Subcutaneous adipose tissue (tissue), 4 donors: ENCODE data around the gene NDUFB7. TPM values are rescaled to one million over a fixed set of nuclear protein-coding genes. Genes with fewer than 3 reads are reported as not detected.

Experiments
- CTCF ChIP-seq: fragments of 450-650 bp; IDR thresholded peaks from one replicate; pipeline ENCODE4 v1.5.1; 2016; ENCODE audit warnings: low read depth, mild to moderate bottlenecking, control low read depth, antibody characterized with exemption, moderate library complexity
- total RNA-seq, 4 donors: library from RNA; depleted of rRNA; stranded (reverse); fragments of >200 nt; gene quantifications; one replicate each; pipeline ENCODE4 v1.1.0, GENCODE V29; 2016

The NDUFB7 gene
- total RNA-seq, 4 donors from 2014 or later: 293 to 484 (median 411) TPM

GRCh38 chr19:14553042-14553938 lies 18.6 kb downstream of the NDUFB7 start:
- no peak for TF ChIP-seq CTCF

GRCh38 chr19:14550201-14550754 lies 21.6 kb downstream of the NDUFB7 start:
- TF ChIP-seq CTCF: no peak

- TF ChIP-seq CTCF: no peak
These were observed 26.2 kb downstream of the NDUFB7 start for GRCh38 chr19:14545716-14546082.

- TF ChIP-seq CTCF: no peak
These were observed 26.7 kb downstream of the NDUFB7 start for GRCh38 chr19:14544977-14545715.

- no peak for TF ChIP-seq CTCF
These were observed 27.8 kb downstream of the NDUFB7 start for GRCh38 chr19:14544047-14544446.

GRCh38 chr19:14542711-14543328 lies 29.0 kb downstream of the NDUFB7 start:
- no peak for TF ChIP-seq CTCF
